22Rv1 (cell line): Measurements from ENCODE around the gene EPHA10.

ENCODE experiments used
- CTCF ChIP-seq: fragments of 450-650 bp; IDR thresholded peaks from 2 replicates; pipeline ENCODE4 v1.5.1; 2017; ENCODE audit warnings: mild to moderate bottlenecking
- ZFX ChIP-seq: fragments of 450-650 bp; IDR thresholded peaks from 2 replicates; pipeline ENCODE4 v1.6.1; 2017; ENCODE audit warnings: antibody characterized with exemption, borderline replicate concordance

DNA sequence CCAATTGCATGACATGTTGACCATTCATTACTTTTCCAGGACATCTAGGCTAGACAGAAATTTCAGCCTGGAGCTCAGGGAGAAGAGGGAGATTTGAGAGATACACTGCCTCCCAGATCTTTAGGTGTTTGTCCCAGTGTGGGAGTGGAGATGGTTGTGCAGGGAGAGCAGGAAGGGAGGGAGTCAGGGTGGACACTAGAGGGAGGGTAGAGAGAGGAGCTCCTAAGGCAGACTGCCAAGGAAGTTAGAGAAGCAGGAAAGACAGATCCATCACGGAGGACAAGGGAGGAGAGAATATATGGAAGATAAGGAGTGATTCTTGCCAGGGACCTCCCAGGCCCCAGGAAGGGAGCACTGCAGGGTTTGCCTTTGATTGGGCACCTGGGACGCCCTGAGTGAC lies 63.9 kb downstream of the EPHA10 start:
- TF ChIP-seq CTCF (no peak), ZFX (no peak)
